Keratinocyte (primary cell): ENCODE measurements around the gene RIC8A. TPM values are rescaled to one million over a fixed set of nuclear protein-coding genes. Genes with fewer than 3 reads are reported as not detected.

Source experiments
- DNase-seq: peaks from one replicate; pipeline ENCODE4 v3.0.0-alpha.2; 2011; ENCODE audit warnings: low read depth, missing footprints, low spot score
- FAIRE-seq: peaks from 2 replicates; lab custom pipeline; 2011; peaks lifted over from hg19 to GRCh38; lab: Jason Lieb, UNC
- H2AFZ ChIP-seq: 2 replicates; pipeline ENCODE4 v1.6.0; 2012; ENCODE audit warnings: low read length, control low read depth, inconsistent platforms; ENCODE audit not compliant: control insufficient read depth
- H3K27ac ChIP-seq: 2 replicates; pipeline ENCODE4 v1.5.1; 2011; ENCODE audit warnings: low read length; ENCODE audit not compliant: control insufficient read depth, insufficient read depth
- H3K27me3 ChIP-seq: 3 replicates; pipeline ENCODE4 v1.6.0; 2011; ENCODE audit warnings: low read length; ENCODE audit not compliant: control insufficient read depth, insufficient read depth; ENCODE audit errors: extremely low read depth
- H3K36me3 ChIP-seq, 2 experiments: 2 replicates in 1 of 2; 3 replicates in 1 of 2; pipeline ENCODE4 v1.5.1; 2011; ENCODE audit warnings: low read length in 2 of 2, mild to moderate bottlenecking in 1 of 2; ENCODE audit not compliant: control insufficient read depth in 2 of 2, insufficient read depth in 2 of 2; ENCODE audit errors: extremely low read depth in 1 of 2
- H3K4me1 ChIP-seq: 3 replicates; pipeline ENCODE4 v1.5.1; 2011; ENCODE audit warnings: low read length; ENCODE audit not compliant: control insufficient read depth, insufficient read depth; ENCODE audit errors: extremely low read depth
- H3K4me2 ChIP-seq: 3 replicates; pipeline ENCODE4 v1.6.0; 2011; ENCODE audit warnings: low read depth, low read length; ENCODE audit not compliant: control insufficient read depth, insufficient read depth; ENCODE audit errors: extremely low read depth
- H3K4me3 ChIP-seq, 3 experiments: fragments of 200-600 bp in 1 of 3; sonication (generic) in 1 of 3; 2 replicates in 2 of 3; 3 replicates in 1 of 3; pipeline ENCODE4 v1.5.1; 2011 to 2016; ENCODE audit warnings: low read length in 3 of 3, mild to moderate bottlenecking in 3 of 3, control low read depth in 2 of 3, inconsistent platforms in 1 of 3, low read depth in 1 of 3, mixed read lengths in 1 of 3, mixed run types in 1 of 3, moderate library complexity in 1 of 3; ENCODE audit not compliant: control insufficient read depth in 2 of 3, insufficient read depth in 2 of 3; ENCODE audit errors: extremely low read depth in 1 of 3
- H3K79me2 ChIP-seq: 2 replicates; pipeline ENCODE4 v1.6.0; 2012; ENCODE audit warnings: low read length; ENCODE audit not compliant: control insufficient read depth, insufficient read depth
- H3K9ac ChIP-seq: 3 replicates; pipeline ENCODE4 v1.6.0; 2011; ENCODE audit warnings: low read length; ENCODE audit not compliant: control insufficient read depth, insufficient read depth; ENCODE audit errors: extremely low read depth
- H3K9me1 ChIP-seq: 3 replicates; pipeline ENCODE4 v1.6.0; 2011; ENCODE audit warnings: low read length; ENCODE audit not compliant: control insufficient read depth, insufficient read depth; ENCODE audit errors: extremely low read depth
- H3K9me3 ChIP-seq: 2 replicates; pipeline ENCODE4 v1.5.1; 2012; ENCODE audit warnings: low read depth, low read length; ENCODE audit not compliant: control insufficient read depth
- H4K20me1 ChIP-seq: 3 replicates; pipeline ENCODE4 v1.6.0; 2011; ENCODE audit warnings: low read length; ENCODE audit not compliant: control insufficient read depth, insufficient read depth; ENCODE audit errors: extremely low read depth
- EZH2 ChIP-seq: IDR thresholded peaks from one replicate; pipeline ENCODE4 v1.6.1; 2012; ENCODE audit warnings: inconsistent platforms, mild to moderate bottlenecking, low read length, moderate library complexity
- dilution Hi-C: fragments of 300-500 bp; cut with MboI; formaldehyde crosslinking; loops from one replicate; pipeline ENCODE4 v1.7.0; 2020; ENCODE audit warnings: low sequenced_read_pairs; ENCODE audit not compliant: extremely low pct_ligation_motif_present
- polyA plus RNA-seq, 5 experiments: library from polyadenylated mRNA; depleted of rRNA in 3 of 5; stranded (reverse) in 3 of 5; stranded (forward) in 1 of 5; unstranded in 1 of 5; fragments of >200 nt; gene quantifications; 1 replicate in 1 of 5; 2 replicates in 3 of 5; 3 replicates in 1 of 5; pipeline versions ENCODE4 v1.2.1 to v1.2.3, GENCODE V29; 2011 to 2012; ENCODE audit warnings: missing spikeins in 2 of 5, low read depth in 1 of 5, low replicate concordance in 1 of 5
- TF ChIP-seq, protein P1 (sequence below), 3 experiments: IDR thresholded peaks in 1 of 3; conservative IDR thresholded peaks in 1 of 3; optimal IDR thresholded peaks in 1 of 3; 2 replicates in 2 of 3; 3 replicates in 1 of 3; pipeline versions ENCODE3 to v1.5.1; 2011; ENCODE audit warnings: low read length in 3 of 3, mild to moderate bottlenecking in 3 of 3, moderate library complexity in 2 of 3, control low read depth in 1 of 3, inconsistent platforms in 1 of 3; ENCODE audit not compliant: insufficient read depth in 2 of 3; ENCODE audit errors: extremely low read depth in 1 of 3

Gene RIC8A
- polyA plus RNA-seq, 1 donor (not counting 4 experiments of a cell fraction or from before 2014, with no cell fraction given), result 120 TPM

DNA sequence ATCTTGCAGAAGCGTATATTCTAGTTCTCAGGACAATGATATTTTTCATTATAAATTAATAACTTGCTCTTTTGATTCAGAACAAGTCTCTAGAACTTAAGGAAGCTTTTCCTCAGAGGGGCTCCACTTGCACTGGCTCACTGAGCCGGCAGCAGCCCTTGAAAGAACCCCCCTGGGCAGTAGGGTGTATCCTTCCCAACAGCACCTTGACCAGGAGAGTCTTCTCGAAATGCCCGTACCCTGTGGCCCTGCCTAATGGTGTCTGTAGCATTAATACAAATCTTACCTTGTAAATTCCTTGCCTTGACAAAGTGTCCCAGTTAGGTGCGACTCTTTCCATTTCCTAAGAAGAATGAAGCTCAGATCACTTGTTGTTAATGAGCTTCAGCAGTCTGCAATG, 42.8 kb downstream of the RIC8A start:
- no peak overlapping the region for H3K4me2 ChIP-seq
- no peak overlapping the region for H3K4me3 ChIP-seq
- DNase-seq, result no peak
- no peaks in the 10 kb centered on the region for H3K9me3 ChIP-seq
- FAIRE-seq, result peak; percentile 67
- no peaks in the 10 kb centered on the region for H3K9me1 ChIP-seq
- no peak overlapping the region for H3K27ac ChIP-seq
- H3K79me2 ChIP-seq, result peaks cover 1% of the 10 kb centered on the region
- H3K27me3 ChIP-seq, result no peaks in the 10 kb centered on the region
- H3K9ac ChIP-seq, result no peak overlapping the region
- no peak overlapping the region for H2AFZ ChIP-seq
- H3K4me1 ChIP-seq, result no peaks in the 10 kb centered on the region
- dilution Hi-C loops, result no loop called here
- no peaks in the 10 kb centered on the region for H4K20me1 ChIP-seq
- no peak for TF ChIP-seq EZH2
- TF ChIP-seq, protein P1, sequence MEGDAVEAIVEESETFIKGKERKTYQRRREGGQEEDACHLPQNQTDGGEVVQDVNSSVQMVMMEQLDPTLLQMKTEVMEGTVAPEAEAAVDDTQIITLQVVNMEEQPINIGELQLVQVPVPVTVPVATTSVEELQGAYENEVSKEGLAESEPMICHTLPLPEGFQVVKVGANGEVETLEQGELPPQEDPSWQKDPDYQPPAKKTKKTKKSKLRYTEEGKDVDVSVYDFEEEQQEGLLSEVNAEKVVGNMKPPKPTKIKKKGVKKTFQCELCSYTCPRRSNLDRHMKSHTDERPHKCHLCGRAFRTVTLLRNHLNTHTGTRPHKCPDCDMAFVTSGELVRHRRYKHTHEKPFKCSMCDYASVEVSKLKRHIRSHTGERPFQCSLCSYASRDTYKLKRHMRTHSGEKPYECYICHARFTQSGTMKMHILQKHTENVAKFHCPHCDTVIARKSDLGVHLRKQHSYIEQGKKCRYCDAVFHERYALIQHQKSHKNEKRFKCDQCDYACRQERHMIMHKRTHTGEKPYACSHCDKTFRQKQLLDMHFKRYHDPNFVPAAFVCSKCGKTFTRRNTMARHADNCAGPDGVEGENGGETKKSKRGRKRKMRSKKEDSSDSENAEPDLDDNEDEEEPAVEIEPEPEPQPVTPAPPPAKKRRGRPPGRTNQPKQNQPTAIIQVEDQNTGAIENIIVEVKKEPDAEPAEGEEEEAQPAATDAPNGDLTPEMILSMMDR (optimal IDR thresholded peaks at IDR 0.05 in 1 of 3, IDR thresholded peaks at IDR 0.05 in 1 of 3, conservative IDR thresholded peaks at IDR 0.05 in 1 of 3; ENCODE audit: extremely low read depth in 1 of 3, insufficient read depth in 2 of 3, low read length in 3 of 3), result no peak
- H3K36me3 ChIP-seq, result peaks cover 32 to 49% of the 10 kb centered on the region in 2 experiments

DNA sequence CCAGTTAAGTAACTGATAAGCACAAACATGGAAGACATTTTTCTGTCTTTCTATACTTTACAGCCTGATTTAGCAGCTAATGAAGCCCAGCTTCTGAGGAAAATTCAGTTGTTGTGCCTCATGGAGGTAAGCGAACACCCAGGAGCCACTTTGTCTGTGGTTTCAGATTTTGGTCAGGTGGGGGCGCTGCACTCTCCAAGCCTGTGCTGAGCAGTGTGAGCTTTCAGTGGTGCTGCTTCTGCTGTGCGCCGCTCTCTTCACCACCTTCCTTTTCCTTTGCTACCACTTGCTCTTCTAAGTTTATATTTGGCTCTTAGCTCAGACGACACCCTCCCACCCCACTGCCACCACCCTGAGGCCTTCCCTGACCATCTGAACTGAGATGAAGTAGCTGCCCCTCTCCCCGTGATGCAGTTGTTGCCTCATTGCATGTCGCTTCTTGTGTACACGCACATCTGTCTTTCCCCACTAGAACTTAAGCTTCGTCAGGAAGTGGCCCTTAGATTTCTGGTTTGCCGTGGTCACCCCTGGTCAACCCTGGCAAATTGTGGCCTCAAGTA, 43.3 kb downstream of the RIC8A start:
- Histone ChIP-seq H3K9me1 (no peaks in the 10 kb centered on the region), H3K4me1 (no peaks in the 10 kb centered on the region), H3K79me2 (no peaks in the 10 kb centered on the region), H3K9ac (no peak overlapping the region), H2AFZ (no peak overlapping the region), H3K9me3 (no peaks in the 10 kb centered on the region), H3K27ac (no peak overlapping the region), H3K36me3 (peaks cover 29 to 44% of the 10 kb centered on the region in 2 experiments), H3K27me3 (no peaks in the 10 kb centered on the region), H3K4me3 (no peak overlapping the region), H3K4me2 (no peak overlapping the region), H4K20me1 (no peaks in the 10 kb centered on the region)
- no peak for TF ChIP-seq EZH2
- TF ChIP-seq, protein P1 (optimal IDR thresholded peaks at IDR 0.05 in 1 of 3, IDR thresholded peaks at IDR 0.05 in 1 of 3, conservative IDR thresholded peaks at IDR 0.05 in 1 of 3; ENCODE audit: extremely low read depth in 1 of 3, insufficient read depth in 2 of 3, low read length in 3 of 3), result peak; percentile 57 to 77 (median 67)
- DNase-seq (no peak), FAIRE-seq (no peak)
- dilution Hi-C loops, result no loop called here
